Panc1 (cell line): ENCODE data around the gene TNFAIP8L1. TPM values are rescaled to one million over a fixed set of nuclear protein-coding genes. Genes with fewer than 3 reads are reported as not detected.

Source experiments
- ATAC-seq: fragments of 200-7000 bp; cut with Tn5 transposase; 2 replicates; pipeline ENCODE4 v1.9.1; 2020; ENCODE audit warnings: mild to moderate bottlenecking, moderate library complexity
- BruUV-seq: library from RNA; stranded (reverse); fragments of 400-500 nt; replicated peaks from 2 replicates; lab custom pipeline; 2021; lab: Mats Ljungman, UMichigan
- CTCF ChIA-PET: fragments of 300-600 bp; sonication (Branson Sonifier 250); formaldehyde crosslinking; loops from one replicate; lab custom pipeline; 2022; ENCODE audit warnings: antibody characterized with exemption; lab: Charles Lee
- POLR2A ChIA-PET: fragments of 300-600 bp; sonication (Branson Sonifier 250); formaldehyde crosslinking; loops from one replicate; lab custom pipeline; 2022; ENCODE audit warnings: antibody characterized with exemption; lab: Charles Lee
- DNase-seq: peaks from one replicate; pipeline ENCODE4 v3.0.0-alpha.2; 2010; ENCODE audit warnings: low read depth, low spot score
- H3K27ac ChIP-seq: 2 replicates; pipeline ENCODE4 v1.5.1; 2011; ENCODE audit warnings: mild to moderate bottlenecking, low read length, inconsistent platforms
- H3K27me3 ChIP-seq: fragments of 200-500 bp; sonication (Bioruptor generic); 2 replicates; pipeline ENCODE4 v1.6.0; 2014; ENCODE audit warnings: low read length, inconsistent platforms; ENCODE audit not compliant: control insufficient read depth, insufficient read depth
- H3K36me3 ChIP-seq: fragments of 200-500 bp; sonication (Bioruptor generic); 2 replicates; pipeline ENCODE4 v1.5.1; 2014; ENCODE audit warnings: inconsistent platforms, mild to moderate bottlenecking, low read length, moderate library complexity; ENCODE audit not compliant: control insufficient read depth, insufficient read depth
- H3K4me1 ChIP-seq: 2 replicates; pipeline ENCODE4 v1.5.1; 2011; ENCODE audit warnings: inconsistent platforms, mild to moderate bottlenecking, low read length, moderate library complexity; ENCODE audit not compliant: control insufficient read depth, insufficient read depth
- H3K4me3 ChIP-seq, 2 experiments: 2 replicates each; pipeline ENCODE4 v1.5.1; 2011 to 2012; ENCODE audit warnings: low read depth in 2 of 2, low read length in 2 of 2, mild to moderate bottlenecking in 2 of 2, inconsistent platforms in 1 of 2, moderate library complexity in 1 of 2
- H3K9me3 ChIP-seq: fragments of 200-500 bp; sonication (Bioruptor generic); 2 replicates; pipeline ENCODE4 v1.5.1; 2014; ENCODE audit warnings: low read depth, mild to moderate bottlenecking, inconsistent platforms, low read length, moderate library complexity; ENCODE audit not compliant: control insufficient read depth, insufficient read depth
- POLR2AphosphoS5 ChIP-seq: IDR thresholded peaks from 2 replicates; pipeline ENCODE4 v1.6.1; 2012; ENCODE audit warnings: mild to moderate bottlenecking, low read depth, low read length, moderate library complexity
- in situ Hi-C: cut with HindIII; loops from 2 replicates; pipeline ENCODE4 v1.10.0; 2016; ENCODE audit warnings: low sequenced_read_pairs, low pct_unique_long_range_greater_than_20kb
- intact Hi-C: fragments of 100-400 bp; cut with micrococcal nuclease; formaldehyde crosslinking; loops from one replicate; pipeline ENCODE4 v1.10.0; 2022; ENCODE audit not compliant: unreplicated experiment
- total RNA-seq: library from RNA; stranded (reverse); gene quantifications from one replicate; pipeline ENCODE4 v1.2.1, GENCODE V29; 2021; ENCODE audit not compliant: unreplicated experiment
- TF ChIP-seq, protein P1 (sequence below), 2 experiments: IDR thresholded peaks; 2 replicates each; pipeline ENCODE4 v1.6.1; 2011 to 2012; ENCODE audit warnings: low read depth in 2 of 2, control low read depth in 1 of 2, low read length in 1 of 2, mild to moderate bottlenecking in 1 of 2, moderate library complexity in 1 of 2; ENCODE audit not compliant: insufficient read depth in 1 of 2
- TF ChIP-seq, protein P2 (sequence below): fragments of 450-650 bp; IDR thresholded peaks from 2 replicates; pipeline ENCODE4 v1.5.1; 2017; ENCODE audit warnings: mild to moderate bottlenecking

The TNFAIP8L1 gene
- total RNA-seq, 1 experiment from 2014 or later = 4.8 TPM

DNA sequence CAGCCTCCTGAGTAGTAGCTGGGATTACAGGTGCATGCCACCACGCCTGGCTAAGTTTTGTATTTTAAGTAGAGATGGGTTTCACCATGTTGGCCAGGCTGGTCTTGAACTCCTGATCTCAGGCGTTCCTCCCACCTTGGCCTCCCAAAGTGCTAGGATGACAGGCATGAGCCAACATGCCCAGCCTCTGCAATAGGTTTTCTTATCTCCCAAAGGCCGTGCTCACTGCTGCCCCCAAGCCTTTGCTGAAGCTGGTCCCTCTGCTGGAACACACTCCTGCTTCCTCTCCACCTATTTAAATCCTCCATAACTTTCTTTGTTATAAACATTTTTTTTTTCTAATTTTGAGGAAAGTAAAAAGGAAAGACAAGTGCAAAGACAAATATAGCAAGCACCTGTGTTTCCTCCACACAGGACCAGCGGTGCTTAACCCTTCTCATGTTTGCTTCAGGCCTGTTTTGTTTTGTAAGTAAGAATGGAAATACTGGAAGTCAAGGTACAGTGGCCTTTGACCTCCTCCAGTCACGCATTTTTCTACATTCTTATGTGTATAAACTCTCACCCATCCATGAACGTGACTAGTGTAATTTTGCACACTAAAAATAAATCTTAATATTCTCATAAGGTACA, 14.5 kb upstream of the TNFAIP8L1 start:
- intact Hi-C loops = no loop called here
- ChIA-PET POLR2A (no interaction called here), CTCF (interaction anchor here (0.7 to 1.0 kb wide), 2 partner anchors 35 to 57 kb away, joined by 3 to 11 read pairs; no protein-coding TSS in a partner anchor)
- in situ Hi-C loops = no loop called here
- TF ChIP-seq, protein P1, sequence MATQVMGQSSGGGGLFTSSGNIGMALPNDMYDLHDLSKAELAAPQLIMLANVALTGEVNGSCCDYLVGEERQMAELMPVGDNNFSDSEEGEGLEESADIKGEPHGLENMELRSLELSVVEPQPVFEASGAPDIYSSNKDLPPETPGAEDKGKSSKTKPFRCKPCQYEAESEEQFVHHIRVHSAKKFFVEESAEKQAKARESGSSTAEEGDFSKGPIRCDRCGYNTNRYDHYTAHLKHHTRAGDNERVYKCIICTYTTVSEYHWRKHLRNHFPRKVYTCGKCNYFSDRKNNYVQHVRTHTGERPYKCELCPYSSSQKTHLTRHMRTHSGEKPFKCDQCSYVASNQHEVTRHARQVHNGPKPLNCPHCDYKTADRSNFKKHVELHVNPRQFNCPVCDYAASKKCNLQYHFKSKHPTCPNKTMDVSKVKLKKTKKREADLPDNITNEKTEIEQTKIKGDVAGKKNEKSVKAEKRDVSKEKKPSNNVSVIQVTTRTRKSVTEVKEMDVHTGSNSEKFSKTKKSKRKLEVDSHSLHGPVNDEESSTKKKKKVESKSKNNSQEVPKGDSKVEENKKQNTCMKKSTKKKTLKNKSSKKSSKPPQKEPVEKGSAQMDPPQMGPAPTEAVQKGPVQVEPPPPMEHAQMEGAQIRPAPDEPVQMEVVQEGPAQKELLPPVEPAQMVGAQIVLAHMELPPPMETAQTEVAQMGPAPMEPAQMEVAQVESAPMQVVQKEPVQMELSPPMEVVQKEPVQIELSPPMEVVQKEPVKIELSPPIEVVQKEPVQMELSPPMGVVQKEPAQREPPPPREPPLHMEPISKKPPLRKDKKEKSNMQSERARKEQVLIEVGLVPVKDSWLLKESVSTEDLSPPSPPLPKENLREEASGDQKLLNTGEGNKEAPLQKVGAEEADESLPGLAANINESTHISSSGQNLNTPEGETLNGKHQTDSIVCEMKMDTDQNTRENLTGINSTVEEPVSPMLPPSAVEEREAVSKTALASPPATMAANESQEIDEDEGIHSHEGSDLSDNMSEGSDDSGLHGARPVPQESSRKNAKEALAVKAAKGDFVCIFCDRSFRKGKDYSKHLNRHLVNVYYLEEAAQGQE (IDR thresholded peaks at IDR 0.05; ENCODE audit: insufficient read depth in 1 of 2, low read depth in 2 of 2, low read length in 1 of 2) = no peak
- TF ChIP-seq, protein P2, sequence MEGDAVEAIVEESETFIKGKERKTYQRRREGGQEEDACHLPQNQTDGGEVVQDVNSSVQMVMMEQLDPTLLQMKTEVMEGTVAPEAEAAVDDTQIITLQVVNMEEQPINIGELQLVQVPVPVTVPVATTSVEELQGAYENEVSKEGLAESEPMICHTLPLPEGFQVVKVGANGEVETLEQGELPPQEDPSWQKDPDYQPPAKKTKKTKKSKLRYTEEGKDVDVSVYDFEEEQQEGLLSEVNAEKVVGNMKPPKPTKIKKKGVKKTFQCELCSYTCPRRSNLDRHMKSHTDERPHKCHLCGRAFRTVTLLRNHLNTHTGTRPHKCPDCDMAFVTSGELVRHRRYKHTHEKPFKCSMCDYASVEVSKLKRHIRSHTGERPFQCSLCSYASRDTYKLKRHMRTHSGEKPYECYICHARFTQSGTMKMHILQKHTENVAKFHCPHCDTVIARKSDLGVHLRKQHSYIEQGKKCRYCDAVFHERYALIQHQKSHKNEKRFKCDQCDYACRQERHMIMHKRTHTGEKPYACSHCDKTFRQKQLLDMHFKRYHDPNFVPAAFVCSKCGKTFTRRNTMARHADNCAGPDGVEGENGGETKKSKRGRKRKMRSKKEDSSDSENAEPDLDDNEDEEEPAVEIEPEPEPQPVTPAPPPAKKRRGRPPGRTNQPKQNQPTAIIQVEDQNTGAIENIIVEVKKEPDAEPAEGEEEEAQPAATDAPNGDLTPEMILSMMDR = peak; percentile 76
- DNase-seq (no peak), ATAC-seq (peak; percentile 79)
- H3K36me3 ChIP-seq = no peaks in the 10 kb centered on the region
- no peaks in the 10 kb centered on the region for H3K9me3 ChIP-seq
- no peaks in the 10 kb centered on the region for H3K27me3 ChIP-seq
- H3K27ac ChIP-seq = no peak overlapping the region
- no TSS peak for BruUV-seq
- peaks cover 9% of the 10 kb centered on the region; the same call in 1 of the 2 replicates for H3K4me1 ChIP-seq
- no peak overlapping the region for H3K4me3 ChIP-seq

- peaks cover 3% of the 10 kb centered on the region; the same call in 1 of the 2 replicates for H3K4me1 ChIP-seq
- TF ChIP-seq POLR2AphosphoS5 = no peak
- TF ChIP-seq, protein P2 = peak; percentile 90
- H3K9me3 ChIP-seq = no peaks in the 10 kb centered on the region
- no peaks in the 10 kb centered on the region for H3K36me3 ChIP-seq
- no peak overlapping the region for H3K4me3 ChIP-seq
- no peak overlapping the region for H3K27ac ChIP-seq
- peak; percentile 80 for DNase-seq
- no TSS peak for BruUV-seq
- ChIA-PET POLR2A (interaction anchor here (0.6 kb wide), 1 partner anchor 103 kb away, joined by 4 read pairs; no protein-coding TSS in a partner anchor), CTCF (interaction anchor here (0.8 to 2.0 kb wide), 3 partner anchors 49 to 66 kb away, joined by 3 to 6 read pairs (median 3); no protein-coding TSS in a partner anchor)
- H3K27me3 ChIP-seq = no peaks in the 10 kb centered on the region
- intact Hi-C loops (no loop called here), in situ Hi-C loops (no loop called here)
- ATAC-seq = peak; percentile 84
These were observed 6.0 kb upstream of the TNFAIP8L1 start for GRCh38 chr19:4633140-4633967.
